Right forelimb (tissue), 1 donor: ENCODE measurements around the gene ABCE1.

Experiments
- DNase-seq: peaks from one replicate; pipeline ENCODE4 v3.0.0-alpha.2; 2018

The ABCE1 gene

GRCh38 chr4:145097821-145098674 is at the start of gene ABCE1, which contains the start of gene ANAPC10:
TSS of gene ABCE1 (plus strand) at chr4:145098311. CDS start at chr4:145104413, 6,102 bp downstream.
TSS of gene ANAPC10 (minus strand) at chr4:145098196. CDS start at chr4:145096099, 2,097 bp downstream.
- peak; percentile 96 for DNase-seq

- DNase-seq, result no peak
These were observed 49.3 kb upstream of the ABCE1 start for GRCh38 chr4:145048817-145049216.

- DNase-seq, result no peak
These were observed 48.9 kb upstream of the ABCE1 start for GRCh38 chr4:145049241-145049640.

- DNase-seq, result no peak
These were observed 42.4 kb upstream of the ABCE1 start for GRCh38 chr4:145055533-145056257.

- no peak for DNase-seq
These were observed 41.6 kb upstream of the ABCE1 start for GRCh38 chr4:145056325-145057130.

GRCh38 chr4:145058256-145058655 is 39.9 kb upstream of the ABCE1 start:
- no peak for DNase-seq

- no peak for DNase-seq
These were observed 36.7 kb upstream of the ABCE1 start for GRCh38 chr4:145061318-145061920.

- no peak for DNase-seq
These were observed 32.0 kb upstream of the ABCE1 start for GRCh38 chr4:145066063-145066501.

GRCh38 chr4:145069361-145069760 is 28.8 kb upstream of the ABCE1 start:
- DNase-seq, result no peak

GRCh38 chr4:145071560-145071959 is 26.6 kb upstream of the ABCE1 start:
- DNase-seq, result no peak

- DNase-seq, result no peak
These were observed 22.2 kb upstream of the ABCE1 start for GRCh38 chr4:145075742-145076468.

- no peak for DNase-seq
These were observed 21.6 kb upstream of the ABCE1 start for GRCh38 chr4:145076469-145076855.

- no peak for DNase-seq
These were observed 16.4 kb upstream of the ABCE1 start for GRCh38 chr4:145081756-145082155.

GRCh38 chr4:145083891-145084605 is 14.1 kb upstream of the ABCE1 start:
- no peak for DNase-seq

- DNase-seq, result no peak
These were observed 7.7 kb upstream of the ABCE1 start for GRCh38 chr4:145090380-145090779.

GRCh38 chr4:145093638-145094037 is 4.5 kb upstream of the ABCE1 start:
- DNase-seq, result no peak

GRCh38 chr4:145097331-145097820 is 735 bp upstream of the ABCE1 start:
- no peak for DNase-seq

- DNase-seq, result no peak
These were observed 545 bp downstream of the ABCE1 start for GRCh38 chr4:145098675-145099037.

- DNase-seq, result no peak
These were observed 1.5 kb downstream of the ABCE1 start for GRCh38 chr4:145099653-145100052.

GRCh38 chr4:145101091-145101490 is 3.0 kb downstream of the ABCE1 start:
- no peak for DNase-seq

- DNase-seq, result no peak
These were observed 4.5 kb downstream of the ABCE1 start for GRCh38 chr4:145102619-145103018.
